Esophagus squamous epithelium (tissue), 4 donors: ENCODE measurements around the gene RCAN2.

Experiments
- POLR2A ChIP-seq, 4 donors: fragments of 450-650 bp; IDR thresholded peaks; one replicate each; pipeline ENCODE4 v1.6.1; 2017; ENCODE audit warnings: antibody characterized with exemption in 4 of 4, mild to moderate bottlenecking in 4 of 4, moderate library complexity in 3 of 4
- TF ChIP-seq, protein P1 (sequence below), 6 experiments: fragments of 450-650 bp in 4 of 6; fragments of 200-600 bp in 2 of 6; sonication (generic) in 2 of 6; IDR thresholded peaks; one replicate each; pipeline ENCODE4 v1.5.1; 2016 to 2019; ENCODE audit warnings: antibody characterized with exemption in 6 of 6, mild to moderate bottlenecking in 4 of 6, moderate library complexity in 4 of 6

- TF ChIP-seq, protein P1, sequence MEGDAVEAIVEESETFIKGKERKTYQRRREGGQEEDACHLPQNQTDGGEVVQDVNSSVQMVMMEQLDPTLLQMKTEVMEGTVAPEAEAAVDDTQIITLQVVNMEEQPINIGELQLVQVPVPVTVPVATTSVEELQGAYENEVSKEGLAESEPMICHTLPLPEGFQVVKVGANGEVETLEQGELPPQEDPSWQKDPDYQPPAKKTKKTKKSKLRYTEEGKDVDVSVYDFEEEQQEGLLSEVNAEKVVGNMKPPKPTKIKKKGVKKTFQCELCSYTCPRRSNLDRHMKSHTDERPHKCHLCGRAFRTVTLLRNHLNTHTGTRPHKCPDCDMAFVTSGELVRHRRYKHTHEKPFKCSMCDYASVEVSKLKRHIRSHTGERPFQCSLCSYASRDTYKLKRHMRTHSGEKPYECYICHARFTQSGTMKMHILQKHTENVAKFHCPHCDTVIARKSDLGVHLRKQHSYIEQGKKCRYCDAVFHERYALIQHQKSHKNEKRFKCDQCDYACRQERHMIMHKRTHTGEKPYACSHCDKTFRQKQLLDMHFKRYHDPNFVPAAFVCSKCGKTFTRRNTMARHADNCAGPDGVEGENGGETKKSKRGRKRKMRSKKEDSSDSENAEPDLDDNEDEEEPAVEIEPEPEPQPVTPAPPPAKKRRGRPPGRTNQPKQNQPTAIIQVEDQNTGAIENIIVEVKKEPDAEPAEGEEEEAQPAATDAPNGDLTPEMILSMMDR (IDR thresholded peaks at IDR 0.05), result no peak
- no peak for TF ChIP-seq POLR2A (IDR thresholded peaks at IDR 0.05)
Observed at GRCh38 chr6:46208303-46208702, 282.9 kb downstream of the RCAN2 start.
